Body of pancreas (tissue), 4 donors: ENCODE results near the gene HS6ST3. TPM values are rescaled to one million over a fixed set of nuclear protein-coding genes. Genes with fewer than 3 reads are reported as not detected.

ENCODE experiments used
- ATAC-seq: fragments of 150-250 bp; one replicate; pipeline ENCODE4 v1.9.1; 2016
- DNase-seq, 4 donors: peaks; one replicate each; pipeline ENCODE4 v3.0.0-alpha.2; 2019
- H3K27ac ChIP-seq, 4 donors: fragments of 200-600 bp; sonication (generic); 1 replicate in 3 of 4; 2 replicates in 1 of 4; pipeline versions ENCODE4 v1.5.1 to v1.6.1; 2016 to 2019; ENCODE audit warnings: mild to moderate bottlenecking in 1 of 4, mixed read lengths in 1 of 4, moderate library complexity in 1 of 4
- H3K27me3 ChIP-seq, 2 donors: fragments of 200-600 bp; sonication (generic); one replicate each; pipeline ENCODE4 v1.6.0; 2016; ENCODE audit warnings: mild to moderate bottlenecking in 1 of 2
- H3K36me3 ChIP-seq, 2 donors: fragments of 200-600 bp; sonication (generic); replicated peaks in 1 of 2; 2 replicates each; pipeline ENCODE4 v1.5.1; 2016; ENCODE audit warnings: low read depth in 2 of 2; ENCODE audit not compliant: insufficient read depth in 1 of 2
- H3K4me1 ChIP-seq: fragments of 200-600 bp; sonication (generic); one replicate; pipeline ENCODE4 v1.6.0; 2016
- H3K4me3 ChIP-seq, 2 donors: fragments of 200-600 bp; sonication (generic); 1 replicate in 1 of 2; 2 replicates in 1 of 2; pipeline ENCODE4 v1.5.1; 2016 to 2019
- H3K9me3 ChIP-seq, 3 donors: fragments of 200-600 bp; sonication (generic); 1 replicate in 2 of 3; 2 replicates in 1 of 3; pipeline ENCODE4 v1.5.1; 2016
- CTCF ChIP-seq, 7 experiments: fragments of 450-650 bp in 4 of 7; fragments of 200-600 bp in 3 of 7; sonication (generic) in 3 of 7; IDR thresholded peaks; one replicate each; pipeline ENCODE4 v1.5.1; 2016 to 2019; ENCODE audit warnings: antibody characterized with exemption in 7 of 7
- POLR2A ChIP-seq, 3 donors: fragments of 450-650 bp; IDR thresholded peaks; one replicate each; pipeline ENCODE4 v1.6.1; 2016; ENCODE audit warnings: antibody characterized with exemption in 3 of 3, mild to moderate bottlenecking in 2 of 3
- WGBS, 2 donors: methylation state at CpG; one replicate each; pipeline ENCODE4 v1.1.5; 2017; 5-methylcytosine and 5-hydroxymethylcytosine counted together
- intact Hi-C: fragments of 100-400 bp; cut with DNase I; formaldehyde crosslinking; loops from one replicate; pipeline ENCODE4 v1.15.1; 2023
- total RNA-seq, 2 donors: library from RNA; depleted of rRNA; stranded (reverse); fragments of >200 nt; gene quantifications; one replicate each; pipeline ENCODE4 v1.1.0, GENCODE V29; 2016

HS6ST3 gene
- total RNA-seq, 2 donors from 2014 or later = 1.3 to 2.3 TPM

GRCh38 chr13:96744367-96745331 lies 654.7 kb downstream of the HS6ST3 start:
- peaks cover 0 to 4% (median 0%) of the 10 kb centered on the region in 3 donors for H3K9me3 ChIP-seq
- no peak for TF ChIP-seq CTCF (IDR thresholded peaks at IDR 0.05)
- no peak for TF ChIP-seq POLR2A (IDR thresholded peaks at IDR 0.05)
- ATAC-seq (no peak), DNase-seq (no peak)
- H3K27me3 ChIP-seq = no peaks in the 10 kb centered on the region
- no peaks in the 10 kb centered on the region for H3K4me1 ChIP-seq
- H3K4me3 ChIP-seq = no peak overlapping the region
- H3K27ac ChIP-seq = no peak overlapping the region
- intact Hi-C loops = no loop called here
- WGBS, 2 donors = 49 to 65% methylated on average over 5 of the region's 5 CpGs
- no peaks in the 10 kb centered on the region for H3K36me3 ChIP-seq

GRCh38 chr13:96746886-96747285 lies 657.0 kb downstream of the HS6ST3 start:
- Histone ChIP-seq H3K36me3 (no peaks in the 10 kb centered on the region), H3K27ac (no peak overlapping the region), H3K4me3 (no peak overlapping the region), H3K27me3 (no peaks in the 10 kb centered on the region), H3K9me3 (no peaks in the 10 kb centered on the region), H3K4me1 (no peaks in the 10 kb centered on the region)
- 88 to 89% methylated on average over 1 of the region's 1 CpG for WGBS, 2 donors
- DNase-seq (no peak), ATAC-seq (no peak)
- intact Hi-C loops = no loop called here
- TF ChIP-seq POLR2A (IDR thresholded peaks at IDR 0.05) = no peak
- TF ChIP-seq CTCF (IDR thresholded peaks at IDR 0.05) = no peak

GRCh38 chr13:96749825-96750224 lies 659.9 kb downstream of the HS6ST3 start:
- ATAC-seq (no peak), DNase-seq (no peak)
- Histone ChIP-seq H3K9me3 (no peaks in the 10 kb centered on the region), H3K36me3 (no peaks in the 10 kb centered on the region), H3K27me3 (no peaks in the 10 kb centered on the region), H3K4me3 (no peak overlapping the region), H3K27ac (no peak overlapping the region), H3K4me1 (no peaks in the 10 kb centered on the region)
- intact Hi-C loops = no loop called here
- TF ChIP-seq CTCF (IDR thresholded peaks at IDR 0.05) = no peak
- no peak for TF ChIP-seq POLR2A (IDR thresholded peaks at IDR 0.05)

- WGBS, 2 donors = 92 to 94% methylated on average over 1 of the region's 1 CpG
- Histone ChIP-seq H3K4me3 (no peak overlapping the region), H3K27ac (no peak overlapping the region), H3K4me1 (no peaks in the 10 kb centered on the region), H3K9me3 (no peaks in the 10 kb centered on the region), H3K27me3 (no peaks in the 10 kb centered on the region), H3K36me3 (no peaks in the 10 kb centered on the region)
- TF ChIP-seq POLR2A (IDR thresholded peaks at IDR 0.05) (no peak), CTCF (IDR thresholded peaks at IDR 0.05) (no peak)
- no peak for ATAC-seq
- DNase-seq = no peak
- intact Hi-C loops = no loop called here
These were observed 661.2 kb downstream of the HS6ST3 start for GRCh38 chr13:96751089-96751488.

- no peaks in the 10 kb centered on the region for H3K9me3 ChIP-seq
- ATAC-seq (no peak), DNase-seq (no peak)
- intact Hi-C loops = no loop called here
- no peak overlapping the region for H3K27ac ChIP-seq
- H3K27me3 ChIP-seq = no peaks in the 10 kb centered on the region
- H3K4me1 ChIP-seq = no peaks in the 10 kb centered on the region
- TF ChIP-seq POLR2A (IDR thresholded peaks at IDR 0.05) = no peak
- no peak for TF ChIP-seq CTCF (IDR thresholded peaks at IDR 0.05)
- H3K36me3 ChIP-seq = no peaks in the 10 kb centered on the region
- no peak overlapping the region for H3K4me3 ChIP-seq
These were observed 673.0 kb downstream of the HS6ST3 start for GRCh38 chr13:96762876-96763275.
